CMK (cell line): ENCODE data around the gene CHMP5.
A peak's percentile ranks its signal among the peaks of the same experiment; 100 is the strongest.

Source experiments
- DNase-seq: peaks from one replicate; pipeline ENCODE4 v3.0.0-alpha.2; 2010; ENCODE audit warnings: low read depth

CHMP5 gene

GRCh38 chr9:33244137-33244784 lies 20.6 kb upstream of the CHMP5 start:
- no peak for DNase-seq

GRCh38 chr9:33245341-33245740 lies 19.5 kb upstream of the CHMP5 start:
- no peak for DNase-seq

GRCh38 chr9:33246269-33246860 lies 18.5 kb upstream of the CHMP5 start:
- DNase-seq: no peak

- DNase-seq: no peak
These were observed 16.2 kb upstream of the CHMP5 start for GRCh38 chr9:33248606-33249005.

GRCh38 chr9:33249087-33249658 lies 15.7 kb upstream of the CHMP5 start:
- no peak for DNase-seq

GRCh38 chr9:33249983-33250382 lies 14.9 kb upstream of the CHMP5 start:
- no peak for DNase-seq

- DNase-seq: no peak
These were observed 14.3 kb upstream of the CHMP5 start for GRCh38 chr9:33250458-33250995.

GRCh38 chr9:33254211-33254610 lies 10.6 kb upstream of the CHMP5 start:
- DNase-seq: no peak

- no peak for DNase-seq
These were observed 9.8 kb upstream of the CHMP5 start for GRCh38 chr9:33255014-33255413.

GRCh38 chr9:33255471-33255870 lies 9.4 kb upstream of the CHMP5 start:
- DNase-seq: no peak

- DNase-seq: no peak
These were observed 8.6 kb upstream of the CHMP5 start for GRCh38 chr9:33256236-33256635.

- no peak for DNase-seq
These were observed 7.6 kb upstream of the CHMP5 start for GRCh38 chr9:33257276-33257675.

- no peak for DNase-seq
These were observed 4.5 kb upstream of the CHMP5 start for GRCh38 chr9:33260372-33260771.

GRCh38 chr9:33263131-33264002 lies 1.5 kb upstream of the CHMP5 start:
- DNase-seq: peak; percentile 49

- peak; percentile 33 for DNase-seq
These were observed 811 bp upstream of the CHMP5 start for GRCh38 chr9:33264003-33264472.

- DNase-seq: no peak
These were observed 489 bp downstream of the CHMP5 start for GRCh38 chr9:33265211-33265865.

- no peak for DNase-seq
These were observed 2.4 kb downstream of the CHMP5 start for GRCh38 chr9:33267151-33267767.

- DNase-seq: no peak
These were observed 5.3 kb downstream of the CHMP5 start for GRCh38 chr9:33270146-33270545.

- no peak for DNase-seq
These were observed 7.2 kb downstream of the CHMP5 start for GRCh38 chr9:33272061-33272460.

GRCh38 chr9:33273266-33273971 lies 8.6 kb downstream of the CHMP5 start:
- DNase-seq: no peak

GRCh38 chr9:33273972-33274328 lies 9.1 kb downstream of the CHMP5 start:
- no peak for DNase-seq
